GM19099 (cell line): Measurements from ENCODE around the gene FBXO31.

ENCODE experiments used
- POLR2A ChIP-seq: IDR thresholded peaks from 3 replicates; pipeline ENCODE4 v1.6.1; 2011; ENCODE audit warnings: low read depth; ENCODE audit not compliant: insufficient read length; ENCODE audit errors: extremely low read depth

FBXO31 gene

GRCh38 chr16:87345726-87346424 is 37.7 kb downstream of the FBXO31 start:
- no peak for TF ChIP-seq POLR2A

- no peak for TF ChIP-seq POLR2A
These were observed 38.5 kb downstream of the FBXO31 start for GRCh38 chr16:87344931-87345631.

DNA sequence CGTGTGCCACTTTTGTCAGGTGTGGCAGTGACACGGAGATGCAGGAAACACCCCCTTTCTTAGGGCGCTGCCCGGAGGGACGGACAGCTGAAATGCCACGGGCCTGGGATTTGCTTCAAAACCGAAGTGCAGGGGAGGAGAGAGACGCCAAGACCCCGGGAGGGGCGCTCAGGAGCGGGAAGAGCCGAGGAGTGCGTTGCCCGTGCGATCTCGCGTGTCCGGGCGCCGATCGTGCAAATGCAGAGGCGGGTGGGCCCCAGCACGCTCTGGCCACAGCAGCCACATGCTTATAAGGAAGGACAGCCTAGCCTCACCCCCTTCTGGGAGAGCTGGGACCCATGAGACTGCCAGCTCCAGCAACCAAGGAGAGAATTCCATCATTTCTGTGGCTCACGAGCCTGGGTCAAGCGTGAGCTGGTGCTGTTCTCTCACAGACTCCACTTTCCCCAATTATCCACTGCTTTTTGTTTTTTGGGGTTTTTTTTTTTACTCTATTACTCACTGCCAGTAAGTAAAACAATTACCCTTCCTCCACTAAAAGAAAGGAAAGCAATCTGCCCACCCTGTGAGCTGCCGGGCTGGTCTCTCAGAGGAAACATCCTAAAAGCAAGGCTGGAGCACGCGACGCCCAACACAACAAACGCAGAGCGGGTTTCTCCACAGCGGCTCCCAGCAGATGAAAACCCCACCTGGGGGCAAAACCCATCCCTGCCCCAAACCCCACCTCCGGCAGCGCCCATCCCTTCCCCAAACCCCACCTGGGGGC is 39.2 kb downstream of the FBXO31 start:
- no peak for TF ChIP-seq POLR2A

DNA sequence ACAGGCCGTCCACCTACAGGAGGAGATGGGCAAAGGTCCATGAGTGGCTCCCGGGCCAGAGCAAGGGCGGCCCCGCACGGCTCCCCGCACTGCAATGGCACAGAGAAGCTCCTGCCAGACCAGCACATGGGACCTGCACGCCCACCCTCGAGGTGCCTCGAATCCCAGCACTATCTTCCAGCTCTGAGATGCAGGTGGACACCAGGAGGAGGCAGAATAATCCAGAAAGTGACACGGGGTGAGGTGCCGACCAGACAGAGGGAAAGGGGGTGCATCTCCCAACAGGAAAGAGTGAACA is 39.9 kb downstream of the FBXO31 start:
- TF ChIP-seq POLR2A: no peak

- TF ChIP-seq POLR2A: no peak
These were observed 40.4 kb downstream of the FBXO31 start for GRCh38 chr16:87342978-87343752.

- no peak for TF ChIP-seq POLR2A
These were observed 41.1 kb downstream of the FBXO31 start for GRCh38 chr16:87342504-87342903.

- no peak for TF ChIP-seq POLR2A
These were observed 43.4 kb downstream of the FBXO31 start for GRCh38 chr16:87340198-87340597.

- TF ChIP-seq POLR2A: no peak
These were observed 44.4 kb downstream of the FBXO31 start for GRCh38 chr16:87339086-87339723.

- no peak for TF ChIP-seq POLR2A
These were observed 45.3 kb downstream of the FBXO31 start for GRCh38 chr16:87338155-87338765.

GRCh38 chr16:87337262-87337771 is 46.3 kb downstream of the FBXO31 start:
- no peak for TF ChIP-seq POLR2A

DNA sequence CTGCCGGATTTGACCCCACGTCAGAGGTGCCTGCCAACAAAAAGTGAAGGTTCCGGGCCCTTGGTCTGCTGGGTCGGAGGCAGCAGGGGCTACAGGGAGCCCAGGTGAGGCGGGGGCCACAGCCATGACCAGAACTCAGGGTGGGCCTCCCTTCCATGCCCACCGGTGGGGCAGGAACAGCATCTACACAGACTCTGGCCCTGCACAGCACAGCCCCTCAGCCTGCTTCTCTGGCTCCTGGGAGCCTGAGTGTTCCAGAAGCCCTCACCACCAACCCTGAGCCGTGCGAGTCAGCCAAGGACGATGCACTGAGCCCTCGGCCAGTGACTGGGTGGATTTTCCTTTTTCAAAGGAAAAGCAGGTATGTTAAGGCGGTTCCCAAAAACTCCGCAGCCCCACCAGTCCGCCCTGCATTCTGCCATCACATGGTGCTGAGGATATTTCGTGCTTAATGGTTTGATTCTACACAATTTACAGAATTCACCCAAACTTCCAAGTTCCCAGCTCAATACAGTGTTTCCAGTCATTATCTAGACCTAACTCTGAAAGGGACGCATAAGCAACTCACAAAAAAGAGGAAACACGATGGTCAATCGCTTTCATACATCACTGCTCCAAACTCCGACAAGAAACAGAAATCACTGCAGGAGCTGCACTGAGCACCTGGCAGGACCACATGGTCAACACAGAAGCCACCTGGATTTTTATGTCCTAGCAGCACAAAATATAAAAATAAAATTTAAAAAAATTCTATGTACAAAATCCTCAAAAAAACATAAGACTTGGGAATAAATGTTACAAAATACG is 46.9 kb downstream of the FBXO31 start:
- no peak for TF ChIP-seq POLR2A

DNA sequence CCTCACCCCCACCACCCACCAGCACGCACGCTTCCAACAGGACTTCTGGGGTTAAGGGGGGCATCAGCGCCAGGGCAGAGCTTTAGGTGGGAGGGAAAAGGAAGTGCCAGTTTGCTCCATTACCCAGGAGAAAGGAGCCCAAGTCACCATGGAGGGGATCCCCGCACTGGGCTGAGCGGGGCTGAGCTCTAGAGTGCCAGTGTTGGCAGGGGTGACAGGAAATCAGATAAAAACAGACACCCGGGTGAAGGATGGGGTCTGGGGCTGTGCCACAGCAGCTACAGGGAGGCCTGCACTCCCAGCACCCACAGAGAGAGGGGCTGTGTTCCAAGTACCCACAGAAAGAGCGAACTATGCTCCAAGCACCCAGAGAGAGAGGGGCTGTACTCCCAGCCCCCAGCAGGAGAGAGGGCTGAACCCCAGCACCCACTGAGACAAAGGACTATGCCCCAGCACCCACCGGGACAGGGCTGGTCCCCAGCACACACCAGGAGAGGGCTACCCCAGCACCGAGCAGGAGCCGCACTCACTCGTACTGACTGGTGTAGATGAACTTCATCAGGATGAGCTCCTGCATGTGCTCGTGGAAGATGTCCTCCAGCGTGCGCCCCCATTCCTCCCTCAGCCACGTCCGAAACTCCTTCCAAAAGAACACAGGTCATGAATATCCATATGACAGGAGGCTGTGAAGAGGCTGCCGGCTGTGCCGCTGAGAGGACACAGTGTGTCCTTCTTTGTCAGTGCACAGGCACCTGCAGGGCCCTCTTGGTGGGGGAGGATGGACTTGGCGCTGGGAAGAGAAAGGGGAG is 47.7 kb downstream of the FBXO31 start:
- TF ChIP-seq POLR2A: no peak
